Epidermal melanocyte (primary cell): ENCODE measurements around the gene ZDHHC17.
"Not testable (repeated sequence)": the region's sequence is repeated elsewhere in the genome, so short reads cannot be mapped to it uniquely, and the experiment has no call there.

Experiments
- DNase-seq: peaks from one replicate; pipeline ENCODE4 v3.0.0; 2011; ENCODE audit warnings: low spot score; ENCODE audit not compliant: insufficient read length

ZDHHC17 gene

DNA sequence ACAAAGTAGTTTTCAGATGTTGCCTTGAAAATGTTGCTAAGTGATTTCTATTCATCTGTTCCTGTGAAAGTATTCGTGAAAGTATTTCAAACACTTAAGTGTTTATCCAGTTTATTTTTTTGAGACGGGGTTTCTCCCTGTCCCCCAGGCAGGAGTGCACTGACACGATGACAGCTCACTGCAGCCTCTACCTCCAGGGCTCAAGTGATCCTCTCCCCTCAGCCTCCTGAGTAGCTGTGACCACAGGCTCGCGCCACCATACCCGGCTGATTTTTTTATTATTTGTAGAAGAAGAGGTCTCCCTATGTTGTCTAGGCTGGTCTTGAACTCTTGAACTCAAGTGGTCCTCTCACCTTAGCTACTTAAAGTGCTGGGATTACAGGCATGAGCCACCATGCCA is 1.7 kb downstream of the ZDHHC17 start:
- DNase-seq, result no peak

DNA sequence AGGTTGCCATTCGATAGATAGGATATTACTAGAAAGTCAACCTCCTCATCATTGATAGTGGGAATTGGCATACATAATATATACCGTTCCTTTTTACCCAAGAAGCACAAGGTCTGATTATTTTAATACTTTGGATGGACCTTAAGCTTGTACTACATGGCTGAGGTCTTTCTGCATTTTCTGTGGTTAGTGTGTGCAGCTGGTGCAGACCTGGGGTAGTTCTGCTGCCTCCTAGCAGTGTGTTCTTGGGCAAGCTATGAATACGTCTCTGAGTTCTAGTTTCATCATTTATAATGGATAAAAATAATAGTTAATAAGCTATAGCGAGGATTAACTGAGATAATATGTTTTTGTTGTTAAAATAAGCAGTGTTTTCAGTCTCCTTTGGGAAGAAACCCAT is 2.2 kb downstream of the ZDHHC17 start:
- DNase-seq, result no peak

DNA sequence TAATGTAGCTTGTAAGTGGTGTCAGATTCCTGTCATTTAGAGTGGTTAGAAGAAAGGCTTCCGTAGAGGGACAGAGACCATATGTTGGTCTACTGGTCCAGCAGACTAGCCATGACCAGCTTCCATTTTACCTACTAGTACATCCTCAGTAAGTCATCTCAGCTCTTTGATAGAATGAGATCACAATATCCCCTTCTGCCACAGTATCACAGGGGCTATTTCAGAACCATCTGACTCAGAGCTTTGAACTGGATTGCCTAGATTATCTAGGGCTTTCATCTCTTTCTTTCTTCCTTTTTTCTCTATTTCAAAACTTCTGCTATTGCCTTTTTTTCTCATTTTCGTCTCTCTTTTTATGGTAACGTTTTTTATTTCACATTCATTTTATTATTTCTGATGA is 4.7 kb downstream of the ZDHHC17 start:
- no peak for DNase-seq

DNA sequence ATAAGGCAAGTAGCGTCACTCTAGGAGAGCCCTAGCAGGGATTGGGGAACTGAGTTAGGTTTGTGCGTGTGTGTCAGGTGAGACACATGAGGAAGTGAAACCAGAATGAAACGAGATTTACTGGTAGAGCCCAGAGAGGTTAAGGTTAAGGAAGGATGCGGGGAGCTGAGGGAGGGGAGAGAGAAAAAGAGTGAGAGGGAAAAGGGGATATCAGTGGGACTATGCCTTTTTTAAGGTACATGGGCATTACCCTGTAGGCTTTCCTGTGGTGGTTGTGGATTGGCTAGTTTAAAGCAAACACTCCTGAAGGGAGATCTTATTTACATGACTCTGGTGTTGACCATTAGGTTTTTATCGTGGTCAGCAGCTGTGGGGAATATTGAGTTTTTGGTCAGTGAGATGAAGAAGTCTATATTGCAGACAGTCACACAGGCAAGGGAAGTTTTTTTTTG is 13.9 kb downstream of the ZDHHC17 start:
- no peak for DNase-seq

DNA sequence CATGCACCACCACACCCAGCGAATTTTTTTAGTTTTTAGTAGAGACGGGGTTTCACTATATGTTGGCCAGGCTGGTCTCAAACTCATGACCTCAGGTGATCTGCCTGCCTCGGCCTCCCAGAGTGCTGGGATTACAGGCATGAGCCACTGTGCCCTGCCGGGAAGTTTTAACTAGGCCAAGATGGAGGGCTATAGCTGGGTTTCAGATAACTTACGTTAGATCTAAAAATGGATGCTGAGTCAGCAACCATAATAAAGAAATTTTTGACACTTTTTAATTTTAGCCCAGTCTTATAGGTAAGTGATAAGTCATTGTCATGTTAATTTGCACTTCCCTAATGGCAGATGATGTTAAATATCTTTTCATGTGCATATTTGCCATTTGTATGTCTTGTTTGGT is 14.4 kb downstream of the ZDHHC17 start:
- DNase-seq, result no peak

DNA sequence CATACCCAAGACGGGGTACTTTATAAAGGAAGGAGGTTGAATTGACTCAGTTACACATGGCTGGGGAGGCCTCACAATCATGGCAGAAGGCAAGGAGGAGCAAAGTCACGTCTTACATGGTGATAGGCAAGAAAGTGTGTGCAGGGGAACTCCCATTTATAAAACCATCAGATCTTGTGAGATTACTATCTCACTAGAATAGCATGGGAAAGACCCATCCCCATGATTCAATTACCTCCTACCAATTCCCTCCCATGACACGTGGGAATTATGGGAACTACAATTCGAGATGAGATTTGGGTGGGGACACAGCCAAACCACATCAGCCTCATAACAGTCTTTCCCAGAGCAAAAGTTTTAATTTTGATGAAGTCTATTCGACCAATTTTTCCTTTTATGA is 15.4 kb downstream of the ZDHHC17 start:
- DNase-seq, result not testable (repeated sequence)

DNA sequence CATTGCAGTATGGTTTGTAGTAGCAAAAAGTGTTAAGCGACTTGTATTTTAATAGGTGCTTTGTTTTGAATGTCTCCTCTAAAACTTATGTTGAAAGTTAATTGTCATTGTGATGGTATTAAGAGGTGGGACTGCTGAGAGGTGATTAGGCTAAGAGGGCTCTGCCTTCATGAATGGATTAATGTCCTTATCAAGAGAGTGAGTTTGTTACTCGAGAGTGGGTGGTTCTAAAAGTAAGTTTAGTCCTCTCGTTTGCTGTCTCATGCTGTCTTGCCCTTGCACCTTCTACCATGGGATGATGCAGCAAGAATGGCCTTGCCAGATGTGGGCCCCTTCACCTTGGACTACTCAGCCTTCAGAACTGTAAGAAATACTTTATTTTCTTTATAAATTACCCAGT is 17.4 kb downstream of the ZDHHC17 start:
- no peak for DNase-seq

DNA sequence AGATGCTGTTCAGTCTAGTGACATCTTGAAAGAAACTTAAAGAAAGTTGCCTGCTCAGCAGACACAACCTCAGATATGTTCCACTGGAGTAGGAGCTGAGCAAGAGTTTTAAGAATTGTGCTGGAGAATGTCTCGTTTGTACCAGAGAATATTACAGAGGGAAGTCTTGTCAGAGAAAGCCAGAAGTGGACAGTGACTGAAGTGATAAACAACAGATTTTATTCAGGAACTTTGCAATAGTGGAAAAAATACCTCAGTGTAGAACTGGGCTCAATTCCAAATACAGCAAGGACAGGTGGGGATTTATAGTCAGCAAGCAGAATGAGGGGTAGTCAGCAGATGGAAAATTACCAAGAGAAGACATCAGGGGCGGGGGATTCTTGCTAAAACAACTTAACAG is 18.6 kb downstream of the ZDHHC17 start:
- no peak for DNase-seq

DNA sequence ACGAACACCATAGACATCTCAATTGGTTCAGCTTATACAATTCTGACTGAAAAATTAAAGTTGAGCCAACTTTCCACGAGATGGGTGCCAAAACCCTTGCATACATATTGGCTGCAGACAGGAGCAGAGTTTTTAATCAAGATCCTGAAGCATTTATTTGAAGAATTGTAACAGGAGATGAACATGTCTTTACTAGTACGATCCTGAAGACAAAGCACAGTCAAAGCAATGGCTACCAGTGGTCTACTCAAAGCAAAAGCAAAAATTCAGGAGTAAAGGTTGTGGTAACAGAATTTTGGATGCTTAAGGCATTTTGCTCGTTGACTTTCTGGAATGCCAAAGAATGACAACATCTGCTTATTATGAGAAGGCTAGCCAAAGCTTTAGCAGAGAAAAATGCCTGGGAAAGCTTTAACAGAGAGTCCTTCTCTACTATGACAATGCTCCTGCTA is 20.7 kb downstream of the ZDHHC17 start:
- DNase-seq, result no peak

DNA sequence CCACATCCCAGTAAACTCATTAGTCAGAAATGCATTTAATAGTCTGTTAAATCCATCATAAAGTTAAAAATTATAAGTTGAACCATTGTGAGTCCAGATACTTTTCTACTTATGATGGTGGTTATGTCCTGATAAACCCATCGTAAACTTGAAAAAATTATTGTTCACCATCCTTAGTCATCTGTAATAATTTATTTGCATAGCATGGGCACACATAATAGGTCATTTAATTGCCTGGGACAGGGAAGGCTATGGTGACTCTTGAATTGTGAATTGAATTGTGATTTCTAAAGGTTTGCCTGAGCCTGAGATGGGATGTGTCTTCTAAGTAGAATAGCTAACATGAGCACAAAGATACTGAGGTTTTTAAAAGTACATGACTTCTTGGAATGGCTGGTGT is 21.5 kb downstream of the ZDHHC17 start:
- DNase-seq, result no peak

DNA sequence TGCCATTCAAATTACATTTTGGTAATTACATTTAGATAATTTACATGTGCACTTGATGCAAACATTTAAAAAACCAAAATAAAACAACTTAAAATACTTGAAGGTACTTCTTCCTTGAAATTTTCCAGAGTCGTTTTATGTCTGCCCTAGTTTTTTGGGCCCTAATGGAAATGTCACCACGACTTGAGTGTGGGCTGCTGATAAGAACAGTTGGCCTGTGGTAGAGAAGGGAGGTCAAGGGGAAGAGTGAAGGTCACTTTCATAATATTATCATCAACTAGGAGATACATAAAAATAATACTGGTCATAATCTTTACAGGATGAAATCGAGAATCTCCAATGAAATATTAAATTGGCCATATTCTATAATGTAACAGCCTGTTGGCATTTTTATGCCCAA is 23.1 kb downstream of the ZDHHC17 start:
- no peak for DNase-seq

DNA sequence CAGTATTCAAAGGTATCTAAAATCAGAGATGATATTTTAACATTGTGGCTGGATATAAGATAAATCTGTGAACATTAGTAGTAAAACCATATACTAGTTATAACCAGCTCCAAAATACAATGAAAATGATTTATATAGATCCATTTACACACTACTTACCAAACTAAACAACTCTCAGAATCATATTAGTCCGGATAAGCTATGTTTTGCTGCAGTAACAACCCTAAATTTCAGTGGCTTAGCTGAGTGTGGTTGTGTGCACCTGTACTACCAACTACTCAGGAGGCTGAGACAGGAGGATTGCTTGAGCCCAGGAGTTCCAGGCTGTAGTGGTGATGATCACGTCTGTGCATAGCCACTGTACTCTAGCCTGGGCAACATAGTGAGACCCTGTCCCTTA is 23.8 kb downstream of the ZDHHC17 start:
- no peak for DNase-seq

DNA sequence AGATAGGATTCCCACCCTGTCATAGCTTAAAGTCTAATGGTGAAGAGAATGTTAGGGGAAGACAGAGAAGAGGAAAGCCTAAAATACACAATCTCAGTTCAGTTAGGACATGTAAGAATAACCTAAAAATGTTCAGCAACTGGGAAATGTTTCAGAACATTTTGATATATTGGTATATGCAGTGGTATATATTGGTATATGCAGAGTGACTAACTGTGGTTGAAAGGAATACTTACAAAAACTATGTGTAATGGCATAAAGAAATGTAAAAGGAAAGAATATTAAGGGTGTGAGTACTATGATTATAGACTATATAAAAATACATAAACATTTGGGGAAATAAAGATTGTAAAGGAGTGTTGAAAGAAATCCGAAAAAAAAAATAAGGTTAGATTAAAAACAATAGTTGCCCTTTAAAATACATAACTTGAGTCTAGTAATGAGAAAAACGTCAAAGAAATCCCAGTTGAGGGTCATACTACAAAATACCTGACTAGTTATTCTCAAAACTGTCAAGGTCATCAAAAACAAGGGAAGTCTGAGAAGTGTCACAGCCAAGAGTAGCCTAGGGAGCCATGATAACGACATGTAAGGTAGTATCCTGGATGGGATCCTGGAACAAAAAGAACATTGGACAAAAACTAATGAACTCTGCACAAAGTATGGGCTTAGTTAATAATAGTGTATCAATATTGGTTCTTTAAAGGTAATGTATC is 25.6 kb downstream of the ZDHHC17 start:
- DNase-seq, result no peak

DNA sequence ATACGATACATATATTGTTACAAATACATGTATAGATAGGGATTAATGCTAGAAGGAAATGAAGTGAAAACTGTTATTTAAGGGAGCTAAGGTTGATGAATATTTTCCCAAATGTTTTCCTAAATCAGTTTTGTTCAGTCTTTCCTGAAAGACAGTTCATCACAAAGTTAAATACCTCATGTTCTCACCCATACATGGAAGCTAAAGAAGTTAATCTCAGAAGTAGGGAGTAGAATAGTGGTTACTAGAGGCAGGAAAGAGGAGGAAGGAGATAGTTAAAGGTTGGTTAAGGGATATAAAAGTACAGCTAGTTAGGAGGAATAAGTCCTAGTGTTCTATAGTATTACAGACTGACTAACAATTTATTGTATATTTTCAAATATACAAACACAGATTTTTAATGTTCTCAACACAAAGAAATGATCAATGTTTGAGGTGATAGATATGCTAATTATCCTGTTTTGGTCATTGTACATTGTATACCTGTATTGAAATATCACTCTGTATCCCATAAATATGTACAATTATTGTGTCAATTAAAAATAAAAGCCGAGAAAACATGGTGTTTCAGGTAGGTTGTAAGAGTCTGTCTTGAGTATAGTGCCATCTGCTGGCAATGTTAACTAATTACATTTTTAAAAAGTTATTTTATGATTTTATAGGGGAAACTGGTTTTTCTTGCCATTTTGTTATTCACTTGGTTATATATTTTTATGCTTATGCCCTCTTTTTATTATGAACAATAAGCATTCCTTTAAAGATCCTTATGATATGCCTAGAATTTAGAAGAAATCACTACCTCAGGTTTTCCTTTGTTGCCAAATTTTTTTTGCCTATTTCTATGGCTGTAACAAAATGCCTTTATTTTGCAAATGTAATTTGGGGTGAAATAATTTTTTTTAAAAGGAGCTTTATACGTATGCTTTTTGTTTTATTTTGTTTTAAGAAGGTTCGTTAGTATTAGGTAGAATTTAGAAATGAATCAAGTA is 26.9 kb downstream of the ZDHHC17 start:
- DNase-seq, result no peak

DNA sequence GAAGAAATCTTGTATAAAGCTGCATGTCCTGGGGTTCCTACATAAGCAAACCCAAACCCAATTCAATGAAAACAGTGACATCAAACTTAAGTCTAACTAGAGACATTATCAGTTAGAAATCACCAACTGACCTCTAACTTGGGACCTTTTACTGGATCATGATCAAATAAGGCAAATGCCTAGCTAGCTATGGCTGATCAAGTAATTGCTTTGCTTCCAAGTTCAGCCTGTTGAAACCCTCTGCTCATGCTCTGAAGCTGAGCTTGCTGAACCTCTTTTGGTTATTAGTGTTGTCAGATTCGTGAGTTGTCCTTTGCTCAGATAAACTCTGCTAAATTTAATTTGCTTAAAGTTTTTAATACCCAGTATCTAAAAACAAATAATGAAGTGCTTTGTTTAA is 28.9 kb downstream of the ZDHHC17 start:
- no peak for DNase-seq

DNA sequence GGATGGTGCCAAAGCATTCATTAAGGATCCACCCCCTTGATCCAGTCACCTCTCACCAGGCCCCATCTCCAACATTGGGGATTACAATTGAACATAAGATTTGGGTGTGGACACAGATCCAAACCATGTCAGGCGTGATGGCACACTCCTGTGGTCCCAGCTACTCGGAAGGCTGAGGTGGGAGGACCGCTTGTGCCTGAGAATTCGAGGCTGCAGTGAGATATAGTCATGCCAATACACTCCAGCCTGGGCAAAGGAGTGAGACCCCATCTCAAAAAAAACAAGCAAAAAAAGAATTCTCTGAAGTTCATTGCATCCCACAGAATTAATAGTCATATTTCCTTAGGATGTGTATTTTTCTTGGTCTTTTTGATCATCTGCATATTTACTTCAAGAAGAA is 34.9 kb downstream of the ZDHHC17 start:
- DNase-seq, result no peak

DNA sequence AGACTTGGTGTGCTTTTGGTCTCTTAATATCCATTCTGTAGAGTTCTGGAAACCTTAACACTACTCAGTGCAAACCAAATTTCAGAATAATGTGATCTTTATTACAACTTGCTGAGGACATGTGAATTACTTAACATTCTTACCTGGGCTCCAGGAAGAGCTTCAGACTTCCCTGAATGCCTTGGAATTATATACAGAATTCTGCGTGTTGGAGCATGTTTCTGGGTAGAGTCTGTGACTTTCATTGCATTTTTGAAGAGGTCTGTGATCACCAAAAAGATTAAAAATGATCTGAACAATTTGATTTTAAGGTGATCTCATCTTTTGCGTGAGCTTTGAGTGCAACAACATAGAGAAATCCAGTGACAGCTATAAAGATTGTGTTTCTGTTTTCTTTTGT is 35.4 kb downstream of the ZDHHC17 start:
- no peak for DNase-seq

DNA sequence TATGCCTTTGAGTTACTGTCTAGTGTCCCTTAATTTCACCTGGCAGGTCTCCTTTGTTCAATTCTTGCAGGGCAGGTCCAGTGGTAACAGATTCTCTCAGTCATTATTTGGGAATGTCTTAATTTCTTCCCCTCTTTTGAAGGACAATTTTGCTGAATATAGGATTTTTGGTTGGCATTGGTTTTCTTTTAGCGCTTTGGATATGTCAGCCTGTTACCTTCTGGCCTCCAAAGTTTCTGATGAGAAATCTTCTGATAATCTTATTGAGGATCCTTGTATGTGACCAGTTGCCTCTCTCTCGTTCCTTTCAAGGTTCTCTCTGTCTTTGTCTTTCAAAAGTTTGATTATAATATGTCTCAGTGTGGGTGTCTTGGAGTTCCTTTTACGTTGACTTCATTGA is 38.1 kb downstream of the ZDHHC17 start:
- DNase-seq, result no peak

DNA sequence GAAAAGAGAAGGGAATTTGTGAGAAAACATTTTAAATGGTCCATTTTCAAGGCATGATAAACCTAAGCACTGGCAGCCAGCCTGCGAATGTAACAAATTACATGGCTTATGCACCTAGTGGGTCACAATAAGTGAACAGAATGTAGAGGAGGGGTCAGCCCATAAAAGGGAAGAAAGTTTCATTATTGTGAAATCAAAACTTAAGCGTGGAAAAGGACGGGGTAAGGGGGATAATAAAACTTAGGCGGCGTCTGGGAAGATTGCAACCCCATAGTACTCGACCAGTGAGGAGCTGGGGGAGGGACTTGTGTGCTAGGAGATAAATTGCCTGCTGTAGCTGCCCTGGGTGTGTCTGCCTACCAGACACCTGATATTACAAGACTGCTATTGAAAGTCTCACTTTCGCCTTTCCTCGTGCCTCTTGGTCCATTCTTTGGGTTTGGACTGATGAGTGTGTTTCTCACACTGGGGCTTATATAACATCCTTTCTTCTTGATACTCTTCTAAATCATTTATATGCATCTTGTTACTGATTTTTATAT is 40.6 kb downstream of the ZDHHC17 start:
- DNase-seq, result no peak

DNA sequence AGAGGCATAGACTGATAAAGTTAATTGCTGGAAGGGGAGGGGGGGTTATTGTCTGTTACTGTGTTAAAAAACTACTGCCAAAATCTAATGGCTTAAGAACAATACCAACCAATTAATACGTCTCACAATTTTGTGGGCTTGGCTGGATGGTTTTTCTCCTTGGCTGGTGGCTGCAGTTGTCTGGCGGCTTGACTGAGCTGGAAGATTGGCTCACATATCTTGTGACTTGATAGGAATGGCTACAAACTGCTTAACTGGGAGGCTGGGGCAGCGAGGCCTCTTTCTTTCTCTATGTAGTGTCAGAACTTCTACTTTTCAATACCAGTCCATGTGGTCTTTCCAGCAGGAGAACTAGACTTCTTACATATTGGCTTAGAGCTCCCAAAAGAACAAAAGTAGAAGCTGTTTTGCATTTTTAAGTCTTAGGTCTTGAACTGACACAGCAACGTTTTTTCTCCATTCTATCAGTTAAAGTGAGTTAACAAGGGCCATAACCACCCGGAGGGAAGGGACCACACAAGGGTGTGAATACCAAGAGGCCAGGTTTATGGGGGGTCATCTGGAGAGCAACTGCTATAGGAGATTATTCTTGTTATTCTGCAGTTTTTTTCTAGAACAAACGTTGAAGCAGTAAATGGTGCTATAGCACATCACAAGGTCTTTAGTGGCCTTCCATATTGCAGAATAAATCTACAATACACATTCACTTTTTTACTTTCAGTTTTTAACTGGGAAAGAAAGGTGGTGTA is 46.9 kb downstream of the ZDHHC17 start:
- DNase-seq, result no peak

DNA sequence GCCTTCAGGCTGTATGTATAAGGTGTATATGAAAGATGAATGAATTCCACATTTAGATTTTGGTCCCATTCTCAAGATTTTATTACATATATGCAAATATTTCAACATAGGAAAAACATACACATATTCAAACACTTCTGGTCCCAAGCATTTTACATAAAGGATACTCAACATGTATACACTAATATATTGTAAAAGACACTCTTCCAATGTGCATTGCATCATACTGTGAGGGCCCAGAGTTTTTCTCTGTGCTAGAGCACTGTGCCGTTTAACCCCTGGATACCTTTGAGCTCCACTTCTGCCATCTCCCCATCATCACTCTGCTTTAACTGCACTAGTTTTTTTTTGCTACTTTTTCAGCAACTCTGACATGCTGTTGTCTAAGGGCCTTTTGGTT is 48.1 kb downstream of the ZDHHC17 start:
- no peak for DNase-seq

DNA sequence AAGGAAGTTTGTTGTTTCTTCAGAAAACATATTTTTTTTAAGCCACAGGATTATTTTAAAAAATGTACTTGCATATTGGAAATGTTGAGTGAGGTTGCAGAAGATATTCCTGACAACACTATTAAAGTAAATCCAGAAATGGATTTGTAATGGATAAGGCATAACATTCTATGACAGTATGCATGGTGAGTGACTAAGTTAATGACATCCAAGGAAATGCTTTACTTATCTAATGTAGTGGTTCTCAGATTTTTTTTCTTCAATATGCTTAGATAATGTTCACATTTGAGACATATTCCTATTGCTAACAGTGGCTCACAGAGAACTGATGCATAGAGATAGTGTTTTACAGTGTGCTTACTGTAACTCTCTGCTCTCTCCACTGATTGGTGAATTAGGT is 49.4 kb downstream of the ZDHHC17 start:
- no peak for DNase-seq
